H9 (cell line): ENCODE results near the gene ODAD3. TPM values are rescaled to one million over a fixed set of nuclear protein-coding genes. Genes with fewer than 3 reads are reported as not detected.
A peak's percentile ranks its signal among the peaks of the same experiment; 100 is the strongest.

Source experiments
- DNase-seq: peaks from one replicate; pipeline ENCODE4 v3.0.0-alpha.2; 2017
- H2AFZ ChIP-seq: one replicate; pipeline ENCODE4 v1.6.1; 2013; ENCODE audit warnings: mild to moderate bottlenecking, low read length, control low read depth, moderate library complexity
- H2AK5ac ChIP-seq: 2 replicates; pipeline ENCODE4 v1.6.1; 2013; ENCODE audit warnings: low read length, control low read depth, mixed read lengths; ENCODE audit not compliant: insufficient read length
- H2BK120ac ChIP-seq: one replicate; pipeline ENCODE4 v1.6.1; 2013; ENCODE audit warnings: low read depth, mild to moderate bottlenecking, low read length, control low read depth, inconsistent platforms; ENCODE audit not compliant: poor library complexity, severe bottlenecking
- H2BK12ac ChIP-seq: 2 replicates; pipeline ENCODE4 v1.6.1; 2013; ENCODE audit warnings: low read length, control low read depth, mixed read lengths, low read depth; ENCODE audit not compliant: insufficient read length
- H2BK15ac ChIP-seq: 2 replicates; pipeline ENCODE4 v1.6.1; 2013; ENCODE audit warnings: low read depth, low read length, control low read depth
- H2BK20ac ChIP-seq: one replicate; pipeline ENCODE4 v1.6.1; 2013; ENCODE audit warnings: low read depth, mild to moderate bottlenecking, low read length, control low read depth, inconsistent platforms; ENCODE audit not compliant: poor library complexity, severe bottlenecking
- H2BK5ac ChIP-seq: 2 replicates; pipeline ENCODE4 v1.6.1; 2013; ENCODE audit warnings: low read length, control low read depth, mixed read lengths; ENCODE audit not compliant: insufficient read length
- H3K14ac ChIP-seq: 2 replicates; pipeline ENCODE4 v1.6.1; 2013; ENCODE audit warnings: low read length, control low read depth; ENCODE audit not compliant: insufficient read depth
- H3K18ac ChIP-seq: 2 replicates; pipeline ENCODE4 v1.6.1; 2013; ENCODE audit warnings: low read depth, mild to moderate bottlenecking, mixed read lengths, low read length, control low read depth; ENCODE audit not compliant: insufficient read length
- H3K23ac ChIP-seq: 2 replicates; pipeline ENCODE4 v1.6.1; 2013; ENCODE audit warnings: low read length, control low read depth, mixed read lengths, low read depth; ENCODE audit not compliant: insufficient read length
- H3K23me2 ChIP-seq: 2 replicates; pipeline ENCODE4 v1.6.1; 2013; ENCODE audit warnings: low read depth, mild to moderate bottlenecking, mixed read lengths, low read length, control low read depth; ENCODE audit not compliant: insufficient read length, poor library complexity, severe bottlenecking
- H3K27ac ChIP-seq: 2 replicates; pipeline ENCODE4 v1.5.1; 2013; ENCODE audit warnings: low read length, control low read depth, mixed read lengths, low read depth; ENCODE audit not compliant: insufficient read length
- H3K27me3 ChIP-seq: 2 replicates; pipeline ENCODE4 v1.6.1; 2013; ENCODE audit warnings: low read length, control low read depth, inconsistent platforms; ENCODE audit not compliant: insufficient read depth
- H3K4ac ChIP-seq: 2 replicates; pipeline ENCODE4 v1.6.1; 2013; ENCODE audit warnings: low read depth, mild to moderate bottlenecking, control low read depth, inconsistent platforms, low read length, moderate library complexity
- H3K4me1 ChIP-seq: 2 replicates; pipeline ENCODE4 v1.6.1; 2013; ENCODE audit warnings: low read length, control low read depth, inconsistent platforms; ENCODE audit not compliant: insufficient read depth
- H3K4me2 ChIP-seq: 2 replicates; pipeline ENCODE4 v1.6.1; 2013; ENCODE audit warnings: low read length, control low read depth, mixed read lengths; ENCODE audit not compliant: insufficient read length, insufficient read depth
- H3K56ac ChIP-seq: 2 replicates; pipeline ENCODE4 v1.6.1; 2013; ENCODE audit warnings: low read depth, mild to moderate bottlenecking, mixed read lengths, low read length, control low read depth; ENCODE audit not compliant: insufficient read length
- H3K79me1 ChIP-seq: 2 replicates; pipeline ENCODE4 v1.6.1; 2013; ENCODE audit warnings: low read depth, mild to moderate bottlenecking, moderate library complexity, low read length, control low read depth, inconsistent platforms; ENCODE audit not compliant: insufficient read depth, poor library complexity, severe bottlenecking
- H3K79me2 ChIP-seq: 2 replicates; pipeline ENCODE4 v1.6.1; 2013; ENCODE audit warnings: low read length, control low read depth, inconsistent platforms; ENCODE audit not compliant: insufficient read depth
- H3K9ac ChIP-seq: 2 replicates; pipeline ENCODE4 v1.6.1; 2013; ENCODE audit warnings: low read length, control low read depth, mixed read lengths; ENCODE audit not compliant: insufficient read length; ENCODE audit errors: extremely low read depth
- H3K9me3 ChIP-seq: one replicate; pipeline ENCODE4 v1.6.1; 2013; ENCODE audit warnings: low read depth, low read length, inconsistent platforms; ENCODE audit not compliant: control insufficient read depth
- H3T11ph ChIP-seq: one replicate; pipeline ENCODE4 v1.6.1; 2013; ENCODE audit warnings: mild to moderate bottlenecking, low read length, control low read depth, inconsistent platforms
- H4K20me1 ChIP-seq: one replicate; pipeline ENCODE4 v1.6.1; 2013; ENCODE audit not compliant: control insufficient read depth, insufficient read length, insufficient read depth
- H4K5ac ChIP-seq: 2 replicates; pipeline ENCODE4 v1.6.1; 2013; ENCODE audit warnings: low read depth, mild to moderate bottlenecking, mixed read lengths, low read length, control low read depth; ENCODE audit not compliant: insufficient read length
- H4K8ac ChIP-seq: replicated peaks from 2 replicates; pipeline ENCODE4 v1.6.1; 2013; ENCODE audit warnings: low read length, control low read depth, mixed read lengths, low read depth; ENCODE audit not compliant: insufficient read length
- H4K91ac ChIP-seq: 2 replicates; pipeline ENCODE4 v1.6.1; 2013; ENCODE audit warnings: low read depth, mild to moderate bottlenecking, moderate library complexity, mixed read lengths, low read length, control low read depth; ENCODE audit not compliant: insufficient read length
- H3K27ac Mint-ChIP-seq, 3 experiments: 2 replicates in 2 of 3; 3 replicates in 1 of 3; pipeline ENCODE4 v1.8.0; 2020 to 2021; ENCODE audit warnings: mixed read lengths in 3 of 3, mild to moderate bottlenecking in 1 of 3, moderate library complexity in 1 of 3
- H3K27me3 Mint-ChIP-seq: 2 replicates; pipeline ENCODE4 v1.8.0; 2021; ENCODE audit warnings: low read depth, mild to moderate bottlenecking, moderate library complexity, mixed read lengths
- H3K36me3 Mint-ChIP-seq, 3 experiments: 2 replicates in 2 of 3; 3 replicates in 1 of 3; pipeline ENCODE4 v1.8.0; 2020 to 2021; ENCODE audit warnings: low read depth in 3 of 3, mixed read lengths in 3 of 3; ENCODE audit not compliant: insufficient read depth in 1 of 3
- H3K4me1 Mint-ChIP-seq, 2 experiments: 2 replicates each; pipeline ENCODE4 v1.8.0; 2020; ENCODE audit warnings: mixed read lengths in 2 of 2
- H3K4me3 Mint-ChIP-seq, 2 experiments: 2 replicates in 1 of 2; 3 replicates in 1 of 2; pipeline ENCODE4 v1.8.0; 2020 to 2021; ENCODE audit warnings: mild to moderate bottlenecking in 2 of 2, mixed read lengths in 2 of 2, moderate library complexity in 1 of 2
- H3K9me3 Mint-ChIP-seq, 2 experiments: 2 replicates in 1 of 2; 3 replicates in 1 of 2; pipeline ENCODE4 v1.8.0; 2020; ENCODE audit warnings: mild to moderate bottlenecking in 2 of 2, mixed read lengths in 2 of 2, moderate library complexity in 1 of 2
- WGBS: extraction: QIAGEN DNeasy Blood & Tissue Kit; methylation state at CpG from one replicate; pipeline ENCODE4 v1.1.7; 2013; ENCODE audit warnings: missing lambda C conversion rate, low lambda C conversion rate, mixed read lengths; ENCODE audit not compliant: insufficient read length; ENCODE audit errors: extremely low coverage; 5-methylcytosine and 5-hydroxymethylcytosine counted together
- total RNA-seq: library from RNA; stranded (reverse); gene quantifications from 2 replicates; pipeline ENCODE4 v1.2.1, GENCODE V29; 2021
- TF ChIP-seq, protein P1 (sequence below): fragments of 200-600 bp; sonication (generic); conservative IDR thresholded peaks from 3 replicates; pipeline ENCODE4 v1.8.0; 2021; ENCODE audit warnings: antibody characterized with exemption, mild to moderate bottlenecking

Gene ODAD3
- total RNA-seq, 1 experiment from 2014 or later = 2.5 TPM

DNA sequence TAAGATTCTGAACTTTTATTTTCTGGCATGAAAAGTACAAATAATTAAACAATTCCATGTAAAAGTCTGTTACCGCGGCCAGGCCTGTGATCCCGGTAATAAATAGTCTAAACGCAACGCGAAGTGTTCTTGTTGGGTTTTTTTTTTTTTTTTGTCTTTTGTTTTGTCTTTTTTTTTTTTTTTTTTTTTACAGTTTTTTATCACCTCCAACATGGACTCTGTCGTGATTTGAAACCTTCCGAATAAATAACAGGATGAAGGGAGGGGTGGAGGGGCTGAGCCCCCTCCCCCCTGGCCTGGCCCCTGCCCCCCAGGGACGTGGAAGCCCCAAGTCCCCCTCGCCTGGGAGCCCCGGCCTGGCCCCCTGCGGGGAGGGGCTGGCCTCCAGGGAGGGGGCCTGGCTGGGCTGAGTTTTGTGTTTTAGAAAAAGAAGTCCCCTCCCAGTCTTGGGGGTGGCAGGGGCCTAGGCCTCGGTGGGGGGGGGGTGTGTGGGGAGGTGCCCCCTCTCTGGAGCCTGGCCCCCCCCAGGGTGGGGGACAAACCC is 16.5 kb upstream of the ODAD3 start:
- Histone ChIP-seq H3K4me1 (no peaks in the 10 kb centered on the region), H3K23me2 (no peaks in the 10 kb centered on the region), H4K8ac (no peak overlapping the region), H2BK15ac (no peak overlapping the region), H2AK5ac (no peak overlapping the region), H3K14ac (no peak overlapping the region), H3K4ac (no peak overlapping the region), H3K27me3 (no peaks in the 10 kb centered on the region), H3K4me2 (no peak overlapping the region), H2BK5ac (no peak overlapping the region), H3K9me3 (no peaks in the 10 kb centered on the region), H3K18ac (no peak overlapping the region), H2AFZ (no peak overlapping the region), H4K5ac (no peak overlapping the region), H3K23ac (no peak overlapping the region), H2BK12ac (no peak overlapping the region), H3K56ac (no peak overlapping the region), H2BK120ac (no peak overlapping the region), H2BK20ac (no peak overlapping the region), H4K20me1 (no peaks in the 10 kb centered on the region), H3K27ac (no peak overlapping the region), H3K9ac (no peak overlapping the region), H4K91ac (no peak overlapping the region), H3K79me2 (no peaks in the 10 kb centered on the region), H3T11ph (no peak overlapping the region), H3K79me1 (no peaks in the 10 kb centered on the region)
- Mint-ChIP-seq H3K9me3 (no peaks in the 10 kb centered on the region; a peak in 1 of 5 replicates), H3K4me1 (peaks cover 15 to 38% of the 10 kb centered on the region in 2 experiments), H3K36me3 (peaks cover 8 to 32% (median 25%) of the 10 kb centered on the region in 3 experiments; a peak in 6 of 7 replicates), H3K27me3 (no peaks in the 10 kb centered on the region), H3K27ac (peak overlapping the region in 1 of 3 experiments; percentile 64; a peak in 1 of 7 replicates), H3K4me3 (no peak overlapping the region; a peak in 1 of 5 replicates)
- WGBS = no CpG with 5 or more reads among the region's 13 CpGs
- TF ChIP-seq, protein P1, sequence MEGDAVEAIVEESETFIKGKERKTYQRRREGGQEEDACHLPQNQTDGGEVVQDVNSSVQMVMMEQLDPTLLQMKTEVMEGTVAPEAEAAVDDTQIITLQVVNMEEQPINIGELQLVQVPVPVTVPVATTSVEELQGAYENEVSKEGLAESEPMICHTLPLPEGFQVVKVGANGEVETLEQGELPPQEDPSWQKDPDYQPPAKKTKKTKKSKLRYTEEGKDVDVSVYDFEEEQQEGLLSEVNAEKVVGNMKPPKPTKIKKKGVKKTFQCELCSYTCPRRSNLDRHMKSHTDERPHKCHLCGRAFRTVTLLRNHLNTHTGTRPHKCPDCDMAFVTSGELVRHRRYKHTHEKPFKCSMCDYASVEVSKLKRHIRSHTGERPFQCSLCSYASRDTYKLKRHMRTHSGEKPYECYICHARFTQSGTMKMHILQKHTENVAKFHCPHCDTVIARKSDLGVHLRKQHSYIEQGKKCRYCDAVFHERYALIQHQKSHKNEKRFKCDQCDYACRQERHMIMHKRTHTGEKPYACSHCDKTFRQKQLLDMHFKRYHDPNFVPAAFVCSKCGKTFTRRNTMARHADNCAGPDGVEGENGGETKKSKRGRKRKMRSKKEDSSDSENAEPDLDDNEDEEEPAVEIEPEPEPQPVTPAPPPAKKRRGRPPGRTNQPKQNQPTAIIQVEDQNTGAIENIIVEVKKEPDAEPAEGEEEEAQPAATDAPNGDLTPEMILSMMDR = no peak
- no peak for DNase-seq
